Measurements from ENCODE around the gene GRM8. TPM values are rescaled to one million over a fixed set of nuclear protein-coding genes. Genes with fewer than 3 reads are reported as not detected.

The GRM8 gene
- total RNA-seq, 1 experiment from 2014 or later = 1.8 TPM

DNA sequence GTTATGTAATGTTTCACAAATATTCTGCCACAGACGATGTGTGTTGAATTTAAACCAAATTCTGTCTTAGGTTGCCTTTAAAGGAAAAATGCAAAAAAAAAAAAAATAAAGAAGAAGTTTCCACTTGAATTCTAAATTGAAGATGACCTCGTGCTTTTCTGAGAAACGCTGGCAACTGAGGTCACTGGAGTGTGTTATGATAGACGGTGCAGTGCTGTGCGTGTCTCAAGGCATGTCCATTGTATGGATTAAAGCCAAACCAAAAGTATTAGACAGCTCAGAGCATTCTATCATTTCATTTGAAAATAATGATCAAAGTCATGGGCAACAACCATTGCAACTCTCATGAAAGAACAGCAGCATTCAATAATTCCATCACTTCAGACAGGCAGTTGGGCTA, 483.9 kb downstream of the GRM8 start:
- no peaks in the 10 kb centered on the region for H3K4me1 ChIP-seq (ENCODE audit: insufficient read depth, low read length)
- no peak overlapping the region for H2BK20ac ChIP-seq (ENCODE audit: low read depth, low read length, poor library complexity, severe bottlenecking)
- no peaks in the 10 kb centered on the region for H3K9me3 ChIP-seq (ENCODE audit: control insufficient read depth, low read depth, low read length)
- no peak overlapping the region for H3K9ac ChIP-seq (ENCODE audit: extremely low read depth, insufficient read length, low read length)
- Mint-ChIP-seq H3K36me3 (ENCODE audit: insufficient read depth in 1 of 3, low read depth in 3 of 3) (no peaks in the 10 kb centered on the region), H3K27ac (no peak overlapping the region), H3K4me3 (no peak overlapping the region), H3K9me3 (no peaks in the 10 kb centered on the region), H3K27me3 (ENCODE audit: low read depth) (no peaks in the 10 kb centered on the region), H3K4me1 (no peaks in the 10 kb centered on the region)
- no peak overlapping the region for H4K5ac ChIP-seq (ENCODE audit: insufficient read length, low read depth, low read length)
- H2BK120ac ChIP-seq (ENCODE audit: low read depth, low read length, poor library complexity, severe bottlenecking) = no peak overlapping the region
- H3K18ac ChIP-seq (ENCODE audit: insufficient read length, low read depth, low read length) = no peak overlapping the region
- no peak overlapping the region for H3T11ph ChIP-seq (ENCODE audit: low read length)
- no peak for DNase-seq
- H3K27me3 ChIP-seq (ENCODE audit: insufficient read depth, low read length) = no peaks in the 10 kb centered on the region
- no CpG with 5 or more reads among the region's 5 CpGs for WGBS (ENCODE audit: extremely low coverage, insufficient read length, low lambda C conversion rate)
- no peak overlapping the region for H3K23ac ChIP-seq (ENCODE audit: insufficient read length, low read depth, low read length)
- H4K8ac ChIP-seq (replicated peaks; ENCODE audit: insufficient read length, low read depth, low read length) = no peak overlapping the region
- no peak overlapping the region for H2AK5ac ChIP-seq (ENCODE audit: insufficient read length, low read length)
- TF ChIP-seq CTCF (conservative IDR thresholded peaks at IDR 0.05) = no peak
- no peak overlapping the region for H3K56ac ChIP-seq (ENCODE audit: insufficient read length, low read depth, low read length)
- H3K27ac ChIP-seq (ENCODE audit: insufficient read length, low read depth, low read length) = no peak overlapping the region
- no peak overlapping the region for H2BK12ac ChIP-seq (ENCODE audit: insufficient read length, low read depth, low read length)
- H2AFZ ChIP-seq (ENCODE audit: low read length) = no peak overlapping the region
- no peak overlapping the region for H3K4ac ChIP-seq (ENCODE audit: low read depth, low read length)
- no peaks in the 10 kb centered on the region for H3K23me2 ChIP-seq (ENCODE audit: insufficient read length, low read depth, low read length, poor library complexity, severe bottlenecking)
- no peaks in the 10 kb centered on the region for H3K79me2 ChIP-seq (ENCODE audit: insufficient read depth, low read length)
- no peaks in the 10 kb centered on the region for H3K79me1 ChIP-seq (ENCODE audit: insufficient read depth, low read depth, low read length, poor library complexity, severe bottlenecking)
- no peak overlapping the region for H2BK5ac ChIP-seq (ENCODE audit: insufficient read length, low read length)
- no peak overlapping the region for H3K4me2 ChIP-seq (ENCODE audit: insufficient read depth, insufficient read length, low read length)
- no peak overlapping the region for H4K91ac ChIP-seq (ENCODE audit: insufficient read length, low read depth, low read length)
- no peak overlapping the region for H2BK15ac ChIP-seq (ENCODE audit: low read depth, low read length)
- H3K14ac ChIP-seq (ENCODE audit: insufficient read depth, low read length) = no peak overlapping the region
- H4K20me1 ChIP-seq (ENCODE audit: control insufficient read depth, insufficient read depth, insufficient read length) = no peaks in the 10 kb centered on the region

All from H9 (cell line).